Upper lobe of left lung (tissue), 6 donors: ENCODE results near the gene NTSR1. TPM values are rescaled to one million over a fixed set of nuclear protein-coding genes. Genes with fewer than 3 reads are reported as not detected.

Experiments
- ATAC-seq, 2 donors: fragments of 200-7000 bp; cut with Tn5 transposase; one replicate each; pipeline ENCODE4 v1.9.1; 2022; ENCODE audit warnings: mild to moderate bottlenecking in 2 of 2, moderate library complexity in 2 of 2; ENCODE audit not compliant: low FRiP score in 2 of 2
- DNase-seq, 2 donors: peaks; one replicate each; pipeline ENCODE4 v3.0.0-alpha.2; 2019 to 2020
- H3K27ac ChIP-seq, 4 donors: fragments of 200-600 bp; sonication (generic); one replicate each; pipeline ENCODE4 v1.5.1; 2016 to 2019
- H3K27me3 ChIP-seq, 4 donors: fragments of 200-600 bp; sonication (generic); one replicate each; pipeline ENCODE4 v1.5.1; 2017 to 2019
- H3K36me3 ChIP-seq, 4 donors: fragments of 200-600 bp; sonication (generic); one replicate each; pipeline ENCODE4 v1.5.1; 2016 to 2019
- H3K4me1 ChIP-seq, 4 donors: fragments of 200-600 bp; sonication (generic); one replicate each; pipeline ENCODE4 v1.5.1; 2018 to 2019
- H3K4me3 ChIP-seq, 4 donors: fragments of 200-600 bp; sonication (generic); one replicate each; pipeline ENCODE4 v1.5.1; 2017 to 2019; ENCODE audit warnings: mild to moderate bottlenecking in 2 of 4, moderate library complexity in 1 of 4
- H3K9me3 ChIP-seq, 4 donors: fragments of 200-600 bp; sonication (generic); one replicate each; pipeline ENCODE4 v1.5.1; 2018 to 2019
- CTCF ChIP-seq, 6 experiments: fragments of 450-650 bp in 4 of 6; fragments of 200-600 bp in 2 of 6; sonication (generic) in 2 of 6; IDR thresholded peaks; one replicate each; pipeline ENCODE4 v1.5.1; 2016 to 2019; ENCODE audit warnings: antibody characterized with exemption in 6 of 6
- EP300 ChIP-seq, 4 donors: sonication (generic); formaldehyde crosslinking; IDR thresholded peaks; one replicate each; pipeline ENCODE4 v1.5.1; 2017; ENCODE audit warnings: antibody characterized with exemption in 4 of 4, control low read depth in 2 of 4
- POLR2A ChIP-seq, 4 donors: fragments of 450-650 bp; IDR thresholded peaks; one replicate each; pipeline ENCODE4 v1.5.1; 2016 to 2017; ENCODE audit warnings: antibody characterized with exemption in 4 of 4, mild to moderate bottlenecking in 2 of 4
- POLR2AphosphoS5 ChIP-seq, 2 donors: sonication (generic); formaldehyde crosslinking; IDR thresholded peaks; one replicate each; pipeline ENCODE4 v1.5.1; 2017; ENCODE audit warnings: antibody characterized with exemption in 2 of 2
- WGBS, 2 donors: methylation state at CpG; one replicate each; pipeline ENCODE4 v1.1.5; 2017 to 2018; 5-methylcytosine and 5-hydroxymethylcytosine counted together
- total RNA-seq, 6 donors: library from RNA; depleted of rRNA in 4 of 6; stranded (reverse); fragments of >200 nt in 4 of 6; gene quantifications; one replicate each; pipeline versions ENCODE4 v1.1.0 to v1.2.1, GENCODE V29; 2016 to 2021
- donor health status: DM: no; HTN: no; CAD: no; lungs with moderate emphysema.
- donor health status: DM: no; HTN: yes; CAD: no; lungs with severe emphysema.

NTSR1 gene
- total RNA-seq, 6 donors from 2014 or later, result 0.20 to 1.4 (median 0.26) TPM; not detected in 1

DNA sequence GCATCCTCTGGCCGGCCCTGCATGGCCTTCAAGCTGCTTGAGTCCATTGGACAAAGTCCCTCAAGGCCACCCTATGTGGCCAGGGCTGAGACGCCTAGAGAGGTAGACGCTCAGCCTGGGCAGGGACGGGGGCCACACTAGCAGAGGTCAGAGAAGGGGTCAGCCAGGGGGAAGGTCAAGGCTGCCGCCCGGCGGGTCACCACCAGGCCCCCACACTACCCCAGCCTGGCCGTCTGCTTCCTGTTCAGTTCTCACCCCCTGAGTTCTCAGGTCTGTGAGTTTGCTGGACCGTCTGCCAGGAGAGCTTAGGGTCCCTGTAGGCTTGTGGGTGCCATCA lies 37.3 kb downstream of the NTSR1 start:
- Histone ChIP-seq H3K36me3 (no peaks in the 10 kb centered on the region), H3K27ac (no peak overlapping the region), H3K27me3 (peaks cover 0 to 4% (median 0%) of the 10 kb centered on the region in 4 donors), H3K4me3 (no peak overlapping the region), H3K9me3 (no peaks in the 10 kb centered on the region), H3K4me1 (peaks cover 2 to 10% (median 6%) of the 10 kb centered on the region in 4 donors)
- ATAC-seq, result no peak
- 90 to 91% methylated on average over 2 to 9 of the region's 9 CpGs for WGBS, 2 donors
- DNase-seq, result no peak
- TF ChIP-seq POLR2A (IDR thresholded peaks at IDR 0.05) (no peak), POLR2AphosphoS5 (IDR thresholded peaks at IDR 0.05) (no peak), EP300 (IDR thresholded peaks at IDR 0.05) (no peak), CTCF (IDR thresholded peaks at IDR 0.05) (no peak)

DNA sequence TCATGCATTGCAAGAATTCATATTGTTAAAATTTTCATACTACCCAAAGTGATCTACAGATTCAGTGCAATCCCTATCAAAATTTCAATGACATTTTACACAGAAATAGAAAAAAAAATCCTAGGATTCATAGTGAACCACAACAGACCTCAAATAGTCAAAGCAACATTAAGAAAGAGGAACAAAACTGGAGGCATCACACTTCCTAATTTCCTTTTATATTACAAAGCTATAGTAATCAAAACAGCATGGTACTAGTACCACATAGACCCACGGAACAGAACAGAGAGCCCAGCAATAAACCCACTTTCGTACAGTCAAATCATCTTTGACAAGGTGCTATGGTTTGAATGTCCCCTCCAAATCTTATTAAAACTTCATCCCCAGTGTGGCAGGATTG lies 39.7 kb downstream of the NTSR1 start:
- Histone ChIP-seq H3K9me3 (no peaks in the 10 kb centered on the region), H3K4me1 (no peaks in the 10 kb centered on the region), H3K4me3 (no peak overlapping the region), H3K36me3 (no peaks in the 10 kb centered on the region), H3K27me3 (no peaks in the 10 kb centered on the region), H3K27ac (no peak overlapping the region)
- ATAC-seq (no peak), DNase-seq (no peak)
- no peak for TF ChIP-seq POLR2A (IDR thresholded peaks at IDR 0.05)
- TF ChIP-seq POLR2AphosphoS5 (IDR thresholded peaks at IDR 0.05), result no peak
- TF ChIP-seq CTCF (IDR thresholded peaks at IDR 0.05), result no peak
- WGBS, 2 donors, result 59 to 92% methylated on average over 2 of the region's 2 CpGs

- Histone ChIP-seq H3K27ac (no peak overlapping the region), H3K9me3 (no peaks in the 10 kb centered on the region), H3K4me3 (no peak overlapping the region), H3K4me1 (no peaks in the 10 kb centered on the region), H3K27me3 (no peaks in the 10 kb centered on the region), H3K36me3 (no peaks in the 10 kb centered on the region)
- WGBS, 2 donors, result 81 to 84% methylated on average over 27 of the region's 27 CpGs
- ATAC-seq (no peak), DNase-seq (no peak)
- no peak for TF ChIP-seq EP300 (IDR thresholded peaks at IDR 0.05)
- no peak for TF ChIP-seq POLR2AphosphoS5 (IDR thresholded peaks at IDR 0.05)
- no peak for TF ChIP-seq CTCF (IDR thresholded peaks at IDR 0.05)
- no peak for TF ChIP-seq POLR2A (IDR thresholded peaks at IDR 0.05)
Observed at GRCh38 chr20:62749851-62750445, 41.3 kb downstream of the NTSR1 start.

- no peak for TF ChIP-seq EP300 (IDR thresholded peaks at IDR 0.05)
- TF ChIP-seq CTCF (IDR thresholded peaks at IDR 0.05), result no peak
- no peak for TF ChIP-seq POLR2AphosphoS5 (IDR thresholded peaks at IDR 0.05)
- TF ChIP-seq POLR2A (IDR thresholded peaks at IDR 0.05), result no peak
- no peaks in the 10 kb centered on the region for H3K36me3 ChIP-seq
- no peaks in the 10 kb centered on the region for H3K27me3 ChIP-seq
- no peak overlapping the region for H3K27ac ChIP-seq
- WGBS, 2 donors, result 73 to 81% methylated on average over 7 to 14 of the region's 14 CpGs
- no peak overlapping the region for H3K4me3 ChIP-seq
- no peak for ATAC-seq
- DNase-seq, result no peak
- H3K9me3 ChIP-seq, result no peaks in the 10 kb centered on the region
- H3K4me1 ChIP-seq, result no peaks in the 10 kb centered on the region
Observed at GRCh38 chr20:62751551-62752150, 43.0 kb downstream of the NTSR1 start.

DNA sequence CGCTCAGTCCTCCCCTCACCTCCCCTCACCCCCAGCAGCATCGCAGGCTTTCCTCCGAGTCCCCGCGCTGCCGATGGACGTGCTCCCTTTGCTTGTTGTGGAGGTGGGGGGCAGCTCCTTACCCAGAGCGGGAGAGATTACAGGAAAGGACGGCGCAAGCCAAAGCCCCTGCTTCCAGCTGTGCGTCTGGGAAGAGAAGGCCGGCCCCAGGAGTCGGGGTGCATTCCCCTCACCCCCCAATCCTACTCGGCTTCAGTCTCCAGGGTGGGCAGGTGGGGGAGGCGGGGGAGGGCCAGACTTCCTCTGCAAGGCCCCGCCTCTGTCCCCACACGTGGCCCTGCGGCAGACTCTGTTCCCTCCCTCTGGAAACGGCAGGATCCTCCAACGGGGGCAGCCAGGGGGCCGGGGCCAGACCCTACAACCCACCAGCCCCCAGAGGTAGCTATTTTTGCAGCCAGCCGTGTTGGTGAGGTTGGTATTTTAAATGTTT lies 43.6 kb downstream of the NTSR1 start:
- Histone ChIP-seq H3K27ac (no peak overlapping the region), H3K9me3 (no peaks in the 10 kb centered on the region), H3K36me3 (no peaks in the 10 kb centered on the region), H3K4me3 (no peak overlapping the region), H3K4me1 (no peaks in the 10 kb centered on the region), H3K27me3 (no peaks in the 10 kb centered on the region)
- WGBS, 2 donors, result 21 to 35% methylated on average over 17 to 22 of the region's 22 CpGs
- ATAC-seq (no peak), DNase-seq (peak in 1 of 2 donors; percentile 51)
- TF ChIP-seq POLR2A (IDR thresholded peaks at IDR 0.05) (no peak), CTCF (IDR thresholded peaks at IDR 0.05) (no peak), EP300 (IDR thresholded peaks at IDR 0.05) (no peak), POLR2AphosphoS5 (IDR thresholded peaks at IDR 0.05) (no peak)
